ENCODE measurements around the gene DUSP6.
A peak's percentile ranks its signal among the peaks of the same experiment; 100 is the strongest.

DUSP6 gene

GRCh38 chr12:89369166-89369565 is 16.9 kb upstream of the DUSP6 start:
- TF ChIP-seq TCF12 (IDR thresholded peaks at IDR 0.05; ENCODE audit: low read depth) (no peak), EGR1 (IDR thresholded peaks at IDR 0.05) (no peak), YY1 (IDR thresholded peaks at IDR 0.05; ENCODE audit: low read depth) (no peak), TAF1 (IDR thresholded peaks at IDR 0.05; ENCODE audit: low read depth) (no peak)

GRCh38 chr12:89368391-89368790 is 16.1 kb upstream of the DUSP6 start:
- TF ChIP-seq NFIC (IDR thresholded peaks at IDR 0.05) = no peak
- TF ChIP-seq TCF12 (IDR thresholded peaks at IDR 0.05; ENCODE audit: low read depth) = no peak
- TF ChIP-seq, protein P1, sequence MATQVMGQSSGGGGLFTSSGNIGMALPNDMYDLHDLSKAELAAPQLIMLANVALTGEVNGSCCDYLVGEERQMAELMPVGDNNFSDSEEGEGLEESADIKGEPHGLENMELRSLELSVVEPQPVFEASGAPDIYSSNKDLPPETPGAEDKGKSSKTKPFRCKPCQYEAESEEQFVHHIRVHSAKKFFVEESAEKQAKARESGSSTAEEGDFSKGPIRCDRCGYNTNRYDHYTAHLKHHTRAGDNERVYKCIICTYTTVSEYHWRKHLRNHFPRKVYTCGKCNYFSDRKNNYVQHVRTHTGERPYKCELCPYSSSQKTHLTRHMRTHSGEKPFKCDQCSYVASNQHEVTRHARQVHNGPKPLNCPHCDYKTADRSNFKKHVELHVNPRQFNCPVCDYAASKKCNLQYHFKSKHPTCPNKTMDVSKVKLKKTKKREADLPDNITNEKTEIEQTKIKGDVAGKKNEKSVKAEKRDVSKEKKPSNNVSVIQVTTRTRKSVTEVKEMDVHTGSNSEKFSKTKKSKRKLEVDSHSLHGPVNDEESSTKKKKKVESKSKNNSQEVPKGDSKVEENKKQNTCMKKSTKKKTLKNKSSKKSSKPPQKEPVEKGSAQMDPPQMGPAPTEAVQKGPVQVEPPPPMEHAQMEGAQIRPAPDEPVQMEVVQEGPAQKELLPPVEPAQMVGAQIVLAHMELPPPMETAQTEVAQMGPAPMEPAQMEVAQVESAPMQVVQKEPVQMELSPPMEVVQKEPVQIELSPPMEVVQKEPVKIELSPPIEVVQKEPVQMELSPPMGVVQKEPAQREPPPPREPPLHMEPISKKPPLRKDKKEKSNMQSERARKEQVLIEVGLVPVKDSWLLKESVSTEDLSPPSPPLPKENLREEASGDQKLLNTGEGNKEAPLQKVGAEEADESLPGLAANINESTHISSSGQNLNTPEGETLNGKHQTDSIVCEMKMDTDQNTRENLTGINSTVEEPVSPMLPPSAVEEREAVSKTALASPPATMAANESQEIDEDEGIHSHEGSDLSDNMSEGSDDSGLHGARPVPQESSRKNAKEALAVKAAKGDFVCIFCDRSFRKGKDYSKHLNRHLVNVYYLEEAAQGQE (IDR thresholded peaks at IDR 0.05; ENCODE audit: low read depth) = no peak
- TF ChIP-seq YY1 (IDR thresholded peaks at IDR 0.05; ENCODE audit: low read depth) = no peak
- TF ChIP-seq EGR1 (IDR thresholded peaks at IDR 0.05) = no peak
- no peak for TF ChIP-seq EP300 (IDR thresholded peaks at IDR 0.05; ENCODE audit: borderline replicate concordance)
- TF ChIP-seq FOXM1 (IDR thresholded peaks at IDR 0.05; ENCODE audit: borderline replicate concordance, low read depth) = no peak
- no peak for TF ChIP-seq ZBTB7A (IDR thresholded peaks at IDR 0.05; ENCODE audit: low read depth)
- no peak for TF ChIP-seq TAF1 (IDR thresholded peaks at IDR 0.05; ENCODE audit: low read depth)
- no peak for TF ChIP-seq CEBPB (IDR thresholded peaks at IDR 0.05)
- TF ChIP-seq RAD21 (IDR thresholded peaks at IDR 0.05; ENCODE audit: low read depth) = no peak
- TF ChIP-seq, protein P2, sequence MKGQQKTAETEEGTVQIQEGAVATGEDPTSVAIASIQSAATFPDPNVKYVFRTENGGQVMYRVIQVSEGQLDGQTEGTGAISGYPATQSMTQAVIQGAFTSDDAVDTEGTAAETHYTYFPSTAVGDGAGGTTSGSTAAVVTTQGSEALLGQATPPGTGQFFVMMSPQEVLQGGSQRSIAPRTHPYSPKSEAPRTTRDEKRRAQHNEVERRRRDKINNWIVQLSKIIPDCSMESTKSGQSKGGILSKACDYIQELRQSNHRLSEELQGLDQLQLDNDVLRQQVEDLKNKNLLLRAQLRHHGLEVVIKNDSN (IDR thresholded peaks at IDR 0.05) = no peak

DNA sequence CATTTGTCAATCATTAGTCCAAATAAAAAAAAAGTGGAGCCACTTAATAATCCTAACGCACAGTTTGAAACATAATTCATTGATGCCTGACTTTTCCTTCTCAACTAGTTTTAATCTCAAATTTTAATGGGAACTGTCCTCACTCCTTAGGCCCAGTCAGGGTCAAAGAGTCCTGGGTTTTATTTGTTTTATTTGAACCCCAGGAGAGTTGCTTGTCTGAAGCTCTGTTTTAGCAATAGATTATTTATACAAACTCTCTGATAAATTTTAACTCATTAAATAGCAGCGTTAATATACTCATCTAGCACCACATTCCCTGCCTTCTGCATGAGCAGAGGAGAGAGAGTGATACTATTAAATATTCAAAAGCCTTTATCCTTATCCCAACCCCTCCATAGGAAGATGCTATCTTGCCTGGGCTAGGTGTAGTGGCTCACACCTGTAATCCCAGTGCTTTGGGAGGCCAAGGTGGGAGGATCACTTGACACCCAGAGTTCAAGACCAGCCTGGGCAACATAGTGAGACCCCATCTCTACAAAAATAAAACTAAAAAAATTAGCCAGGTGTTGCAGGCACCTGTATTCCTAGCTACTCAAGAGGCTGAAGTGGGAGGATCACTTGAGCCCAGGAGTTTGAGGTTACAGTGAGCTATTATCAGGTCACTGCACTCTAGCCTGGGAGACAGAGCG is 14.5 kb upstream of the DUSP6 start:
- TF ChIP-seq, protein P3, sequence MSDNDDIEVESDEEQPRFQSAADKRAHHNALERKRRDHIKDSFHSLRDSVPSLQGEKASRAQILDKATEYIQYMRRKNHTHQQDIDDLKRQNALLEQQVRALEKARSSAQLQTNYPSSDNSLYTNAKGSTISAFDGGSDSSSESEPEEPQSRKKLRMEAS (IDR thresholded peaks at IDR 0.05) = no peak
- no peak for TF ChIP-seq CREB1 (IDR thresholded peaks at IDR 0.05; ENCODE audit: low read depth)
- TF ChIP-seq YY1 (IDR thresholded peaks at IDR 0.05; ENCODE audit: low read depth) = no peak
- TF ChIP-seq RAD21 (IDR thresholded peaks at IDR 0.05; ENCODE audit: low read depth) = no peak
- TF ChIP-seq EGR1 (IDR thresholded peaks at IDR 0.05) = no peak
- TF ChIP-seq, protein P1 (IDR thresholded peaks at IDR 0.05; ENCODE audit: low read depth) = no peak
- TF ChIP-seq ZBTB7A (IDR thresholded peaks at IDR 0.05; ENCODE audit: low read depth) = no peak

GRCh38 chr12:89364631-89365030 is 12.3 kb upstream of the DUSP6 start:
- TF ChIP-seq CEBPB (IDR thresholded peaks at IDR 0.05) = no peak
- no peak for TF ChIP-seq YY1 (IDR thresholded peaks at IDR 0.05; ENCODE audit: low read depth)
- TF ChIP-seq, protein P1 (IDR thresholded peaks at IDR 0.05; ENCODE audit: low read depth) = peak; percentile 76

GRCh38 chr12:89364058-89364457 is 11.8 kb upstream of the DUSP6 start:
- TF ChIP-seq, protein P1 (IDR thresholded peaks at IDR 0.05; ENCODE audit: low read depth) = no peak
- no peak for TF ChIP-seq TCF12 (IDR thresholded peaks at IDR 0.05; ENCODE audit: low read depth)
- no peak for TF ChIP-seq CEBPB (IDR thresholded peaks at IDR 0.05)
- no peak for TF ChIP-seq TAF1 (IDR thresholded peaks at IDR 0.05; ENCODE audit: low read depth)
- TF ChIP-seq RAD21 (IDR thresholded peaks at IDR 0.05; ENCODE audit: low read depth) = no peak
- TF ChIP-seq YY1 (IDR thresholded peaks at IDR 0.05; ENCODE audit: low read depth) = no peak
